Endothelial cell of umbilical vein (primary cell): Measurements from ENCODE around the gene DPEP3. TPM values are rescaled to one million over a fixed set of nuclear protein-coding genes. Genes with fewer than 3 reads are reported as not detected.

Experiments used
- BruUV-seq: library from RNA; stranded (reverse); fragments of 400-500 nt; replicated peaks from 2 replicates; lab custom pipeline; 2021; lab: Mats Ljungman, UMichigan
- CTCF ChIA-PET: fragments of 300-600, 350-600 bp; sonication (Branson Sonifier 250); formaldehyde crosslinking; loops from one replicate; lab custom pipeline; 2021; ENCODE audit warnings: antibody characterized with exemption, inconsistent platforms; lab: Charles Lee
- POLR2A ChIA-PET: fragments of 300-600, 350-600 bp; sonication (Branson Sonifier 250); formaldehyde crosslinking; loops from one replicate; lab custom pipeline; 2021; ENCODE audit warnings: antibody characterized with exemption, inconsistent platforms; lab: Charles Lee
- DNase-seq: peaks from one replicate; pipeline ENCODE4 v3.0.0-alpha.2; 2011; ENCODE audit warnings: low read depth, low spot score
- FAIRE-seq: peaks from 2 replicates; lab custom pipeline; 2011; peaks lifted over from hg19 to GRCh38; lab: Jason Lieb, UNC
- H2AFZ ChIP-seq: 2 replicates; pipeline ENCODE4 v1.6.0; 2012; ENCODE audit warnings: low read depth, low read length, control low read depth, inconsistent platforms
- H3K27ac ChIP-seq: 2 replicates; pipeline ENCODE4 v1.5.1; 2011; ENCODE audit warnings: low read depth, mild to moderate bottlenecking, control low read depth, low read length, moderate library complexity; ENCODE audit not compliant: insufficient read depth
- H3K27me3 ChIP-seq, 2 experiments: 2 replicates each; pipeline versions ENCODE4 v1.6.0 to v1.6.1; 2011; ENCODE audit warnings: low read length in 2 of 2, mixed read lengths in 1 of 2; ENCODE audit not compliant: control insufficient read depth in 2 of 2, insufficient read depth in 2 of 2
- H3K36me3 ChIP-seq, 2 experiments: 2 replicates in 1 of 2; 3 replicates in 1 of 2; pipeline ENCODE4 v1.5.1; 2011; ENCODE audit warnings: low read length in 2 of 2, mild to moderate bottlenecking in 1 of 2, moderate library complexity in 1 of 2; ENCODE audit not compliant: control insufficient read depth in 2 of 2, insufficient read depth in 2 of 2; ENCODE audit errors: extremely low read depth in 1 of 2
- H3K4me1 ChIP-seq: 3 replicates; pipeline ENCODE4 v1.5.1; 2011; ENCODE audit warnings: mild to moderate bottlenecking, low read length; ENCODE audit not compliant: control insufficient read depth, insufficient read depth; ENCODE audit errors: extremely low read depth
- H3K4me2 ChIP-seq: 2 replicates; pipeline ENCODE4 v1.6.1; 2011; ENCODE audit warnings: low read length, control low read depth, mixed read lengths; ENCODE audit not compliant: insufficient read depth
- H3K4me3 ChIP-seq, 3 experiments: fragments of 200-600 bp in 1 of 3; sonication (generic), shearing (Covaris generic) in 1 of 3; replicated peaks in 1 of 3; 2 replicates each; pipeline ENCODE4 v1.5.1; 2011 to 2016; ENCODE audit warnings: control low read depth in 3 of 3, low read length in 3 of 3, mild to moderate bottlenecking in 2 of 3, inconsistent platforms in 1 of 3, low read depth in 1 of 3, moderate library complexity in 1 of 3; ENCODE audit not compliant: insufficient read depth in 1 of 3
- H3K79me2 ChIP-seq: 2 replicates; pipeline ENCODE4 v1.6.0; 2012; ENCODE audit warnings: low read length, inconsistent platforms; ENCODE audit not compliant: control insufficient read depth, insufficient read depth
- H3K9ac ChIP-seq: replicated peaks from 2 replicates; pipeline ENCODE3; 2011; ENCODE audit warnings: low read length, control low read depth; ENCODE audit not compliant: insufficient read depth; ENCODE audit errors: extremely low read depth
- H3K9me1 ChIP-seq: replicated peaks from 3 replicates; pipeline ENCODE4 v1.6.0; 2011; ENCODE audit warnings: mild to moderate bottlenecking, low read length; ENCODE audit not compliant: control insufficient read depth, insufficient read depth; ENCODE audit errors: extremely low read depth
- H3K9me3 ChIP-seq: replicated peaks from 2 replicates; pipeline ENCODE4 v1.5.1; 2012; ENCODE audit warnings: low read length, inconsistent platforms; ENCODE audit not compliant: control insufficient read depth, insufficient read depth
- H4K20me1 ChIP-seq: replicated peaks from 2 replicates; pipeline ENCODE3; 2011; ENCODE audit warnings: mild to moderate bottlenecking, low read length; ENCODE audit not compliant: control insufficient read depth, insufficient read depth; ENCODE audit errors: extremely low read depth
- CTCF ChIP-seq, 2 donors: IDR thresholded peaks; 1 replicate in 1 of 2; 2 replicates in 1 of 2; pipeline ENCODE4 v1.5.1; 2011; ENCODE audit warnings: low read length in 2 of 2, mild to moderate bottlenecking in 2 of 2, moderate library complexity in 2 of 2, control low read depth in 1 of 2, inconsistent platforms in 1 of 2, low read depth in 1 of 2; ENCODE audit not compliant: insufficient read depth in 1 of 2; ENCODE audit errors: extremely low read depth in 1 of 2
- EZH2 ChIP-seq: IDR thresholded peaks from 2 replicates; pipeline ENCODE4 v1.6.1; 2012; ENCODE audit warnings: borderline replicate concordance, low read depth, mild to moderate bottlenecking, moderate library complexity, low read length, inconsistent platforms; ENCODE audit not compliant: severe bottlenecking
- FOS ChIP-seq: IDR thresholded peaks from 2 replicates; pipeline ENCODE4 v1.6.1; 2011; ENCODE audit warnings: mild to moderate bottlenecking, low read length, moderate library complexity, borderline replicate concordance; ENCODE audit not compliant: insufficient read depth
- GATA2 ChIP-seq: IDR thresholded peaks from 2 replicates; pipeline ENCODE4 v1.7.0; 2011; ENCODE audit warnings: low read depth, mild to moderate bottlenecking, moderate library complexity, mixed read lengths, low read length; ENCODE audit not compliant: insufficient read length, insufficient read depth
- JUN ChIP-seq: IDR thresholded peaks from 2 replicates; pipeline ENCODE4 v1.6.1; 2011; ENCODE audit warnings: borderline replicate concordance, low read depth; ENCODE audit not compliant: insufficient read length, insufficient read depth
- MAX ChIP-seq: IDR thresholded peaks from 2 replicates; pipeline ENCODE4 v1.6.1; 2011; ENCODE audit not compliant: insufficient read depth, insufficient read length
- MYC ChIP-seq: IDR thresholded peaks from one replicate; pipeline ENCODE4 v1.6.1; 2011; ENCODE audit warnings: mild to moderate bottlenecking, low read depth, low read length
- POLR2A ChIP-seq: IDR thresholded peaks from 2 replicates; pipeline ENCODE4 v1.6.1; 2012; ENCODE audit warnings: low read depth, mild to moderate bottlenecking, control low read depth, low read length
- POLR2AphosphoS5 ChIP-seq: IDR thresholded peaks from 2 replicates; pipeline ENCODE4 v1.6.1; 2012; ENCODE audit warnings: low read depth, mild to moderate bottlenecking, control low read depth, low read length, moderate library complexity; ENCODE audit not compliant: insufficient read depth
- dilution Hi-C: fragments of 300-500 bp; cut with MboI; formaldehyde crosslinking; loops from one replicate; pipeline ENCODE4 v1.15.0; 2019; ENCODE audit warnings: low sequenced_read_pairs; ENCODE audit not compliant: extremely low pct_ligation_motif_present
- intact Hi-C: fragments of 100-400 bp; cut with micrococcal nuclease; formaldehyde crosslinking; loops from one replicate; pipeline ENCODE4 v1.10.0; 2022
- polyA plus RNA-seq, 4 experiments: library from polyadenylated mRNA; depleted of rRNA in 3 of 4; stranded (reverse) in 3 of 4; unstranded in 1 of 4; fragments of >200 nt; gene quantifications; 2 replicates each; pipeline versions ENCODE4 v1.2.1 to v1.2.3, GENCODE V29; 2011 to 2012; ENCODE audit warnings: missing spikeins in 1 of 4
- total RNA-seq: library from RNA; stranded (reverse); gene quantifications from 2 replicates; pipeline ENCODE4 v1.2.3, GENCODE V29; 2021

The DPEP3 gene
- total and polyA plus RNA-seq, 2 donors (not counting 3 experiments of a cell fraction or from before 2014, with no cell fraction given) = 0.06 TPM; not detected in 1

DNA sequence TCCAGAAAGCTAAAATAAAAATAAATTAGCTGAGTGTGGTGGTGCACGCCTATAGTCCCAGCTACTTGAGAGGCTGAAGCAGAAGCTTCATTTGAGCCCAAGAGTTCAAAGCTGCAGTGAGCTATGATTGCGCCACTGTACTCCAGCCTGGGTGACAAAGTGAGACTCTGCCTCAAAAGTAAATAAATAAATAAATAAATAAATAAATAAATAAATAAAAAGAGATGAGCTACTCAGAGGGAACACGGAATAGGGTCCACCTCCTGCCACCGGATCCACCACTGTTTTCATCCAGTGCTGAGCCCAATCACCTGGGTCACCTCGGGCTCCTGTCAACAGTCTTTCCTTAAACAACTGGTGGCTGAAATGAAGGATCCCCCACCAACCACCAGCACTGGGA, 6.7 kb upstream of the DPEP3 start:
- Histone ChIP-seq H3K9me1 (no peaks in the 10 kb centered on the region), H3K27me3 (no peaks in the 10 kb centered on the region), H3K4me2 (no peak overlapping the region), H3K27ac (no peak overlapping the region), H2AFZ (peak overlapping the region; percentile 82), H4K20me1 (no peaks in the 10 kb centered on the region), H3K9me3 (no peaks in the 10 kb centered on the region), H3K79me2 (no peaks in the 10 kb centered on the region), H3K4me3 (no peak overlapping the region), H3K4me1 (peaks cover 17% of the 10 kb centered on the region), H3K36me3 (no peaks in the 10 kb centered on the region), H3K9ac (no peak overlapping the region)
- POLR2A ChIA-PET = no interaction called here
- dilution Hi-C loops (no loop called here), intact Hi-C loops (no loop called here)
- TF ChIP-seq MAX = no peak
- no peak for TF ChIP-seq POLR2A
- no peak for TF ChIP-seq EZH2
- TF ChIP-seq CTCF (IDR thresholded peaks at IDR 0.05; ENCODE audit: extremely low read depth in 1 of 2, insufficient read depth in 1 of 2, low read depth in 1 of 2, low read length in 2 of 2) = no peak
- no peak for TF ChIP-seq FOS
- no peak for TF ChIP-seq JUN
- no peak for TF ChIP-seq POLR2AphosphoS5
- TF ChIP-seq GATA2 = no peak
- no peak for TF ChIP-seq MYC
- CTCF ChIA-PET = interaction anchor here (0.8 to 4.9 kb wide), 3 partner anchors 9 to 54 kb away, joined by 4 to 23 read pairs (median 4); no protein-coding TSS in a partner anchor
- DNase-seq = no peak
- BruUV-seq = no TSS peak
- no peak for FAIRE-seq
